ENCODE results near the gene DPH1. TPM values are rescaled to one million over a fixed set of nuclear protein-coding genes. Genes with fewer than 3 reads are reported as not detected.

DPH1 gene
- total RNA-seq, 4 donors from 2014 or later: 41.6 to 61.1 (median 49.3) TPM

DNA sequence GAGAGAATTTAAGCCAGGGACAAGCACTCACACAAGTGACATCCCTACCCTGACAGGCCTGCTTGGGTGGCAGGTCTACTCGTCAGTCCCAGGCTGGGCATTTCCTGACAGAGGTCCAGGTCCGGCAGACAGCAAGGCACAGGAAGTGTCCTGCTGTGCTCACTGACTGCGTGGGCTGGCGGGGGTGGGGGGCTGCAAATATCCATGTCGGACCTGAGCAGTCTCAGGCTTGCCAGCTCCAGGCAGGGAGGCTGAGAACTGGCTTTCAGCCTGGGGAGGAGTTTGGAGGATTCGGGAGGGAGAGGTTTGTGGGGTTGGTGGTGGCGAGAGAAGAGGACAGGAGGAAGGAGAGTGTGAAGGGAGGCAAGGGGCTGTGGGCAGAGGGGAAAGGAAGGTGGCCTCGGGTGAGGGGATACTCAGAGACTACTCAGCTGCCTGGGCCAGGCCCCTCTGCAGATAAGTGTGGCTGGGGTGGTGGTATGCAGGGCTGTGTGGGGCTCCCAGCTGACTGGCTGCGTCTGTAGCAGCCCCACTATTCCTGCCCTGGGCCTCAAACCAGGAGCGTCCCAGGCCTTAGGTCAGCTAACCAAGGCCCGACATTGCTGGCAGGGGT lies 32.7 kb downstream of the DPH1 start:
- peaks cover 11 to 83% of the 10 kb centered on the region in 2 donors for H3K4me1 ChIP-seq
- H3K9me3 ChIP-seq: no peaks in the 10 kb centered on the region
- intact Hi-C loops (cut with DNase I): no loop called here
- TF ChIP-seq, protein P1, sequence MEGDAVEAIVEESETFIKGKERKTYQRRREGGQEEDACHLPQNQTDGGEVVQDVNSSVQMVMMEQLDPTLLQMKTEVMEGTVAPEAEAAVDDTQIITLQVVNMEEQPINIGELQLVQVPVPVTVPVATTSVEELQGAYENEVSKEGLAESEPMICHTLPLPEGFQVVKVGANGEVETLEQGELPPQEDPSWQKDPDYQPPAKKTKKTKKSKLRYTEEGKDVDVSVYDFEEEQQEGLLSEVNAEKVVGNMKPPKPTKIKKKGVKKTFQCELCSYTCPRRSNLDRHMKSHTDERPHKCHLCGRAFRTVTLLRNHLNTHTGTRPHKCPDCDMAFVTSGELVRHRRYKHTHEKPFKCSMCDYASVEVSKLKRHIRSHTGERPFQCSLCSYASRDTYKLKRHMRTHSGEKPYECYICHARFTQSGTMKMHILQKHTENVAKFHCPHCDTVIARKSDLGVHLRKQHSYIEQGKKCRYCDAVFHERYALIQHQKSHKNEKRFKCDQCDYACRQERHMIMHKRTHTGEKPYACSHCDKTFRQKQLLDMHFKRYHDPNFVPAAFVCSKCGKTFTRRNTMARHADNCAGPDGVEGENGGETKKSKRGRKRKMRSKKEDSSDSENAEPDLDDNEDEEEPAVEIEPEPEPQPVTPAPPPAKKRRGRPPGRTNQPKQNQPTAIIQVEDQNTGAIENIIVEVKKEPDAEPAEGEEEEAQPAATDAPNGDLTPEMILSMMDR (IDR thresholded peaks at IDR 0.05): no peak
- no peak for TF ChIP-seq POLR2A (IDR thresholded peaks at IDR 0.05)
- H3K36me3 ChIP-seq: peaks cover 25 to 32% of the 10 kb centered on the region in 2 donors
- 58 to 68% methylated on average over 11 of the region's 11 CpGs for WGBS, 2 donors
- H3K4me3 ChIP-seq (replicated peaks in 1 of 3): no peak overlapping the region
- peaks cover 5% of the 10 kb centered on the region for H3K27me3 ChIP-seq
- DNase-seq: no peak
- H3K27ac ChIP-seq: peak overlapping the region; percentile 49 to 61 (median 53)

DNA sequence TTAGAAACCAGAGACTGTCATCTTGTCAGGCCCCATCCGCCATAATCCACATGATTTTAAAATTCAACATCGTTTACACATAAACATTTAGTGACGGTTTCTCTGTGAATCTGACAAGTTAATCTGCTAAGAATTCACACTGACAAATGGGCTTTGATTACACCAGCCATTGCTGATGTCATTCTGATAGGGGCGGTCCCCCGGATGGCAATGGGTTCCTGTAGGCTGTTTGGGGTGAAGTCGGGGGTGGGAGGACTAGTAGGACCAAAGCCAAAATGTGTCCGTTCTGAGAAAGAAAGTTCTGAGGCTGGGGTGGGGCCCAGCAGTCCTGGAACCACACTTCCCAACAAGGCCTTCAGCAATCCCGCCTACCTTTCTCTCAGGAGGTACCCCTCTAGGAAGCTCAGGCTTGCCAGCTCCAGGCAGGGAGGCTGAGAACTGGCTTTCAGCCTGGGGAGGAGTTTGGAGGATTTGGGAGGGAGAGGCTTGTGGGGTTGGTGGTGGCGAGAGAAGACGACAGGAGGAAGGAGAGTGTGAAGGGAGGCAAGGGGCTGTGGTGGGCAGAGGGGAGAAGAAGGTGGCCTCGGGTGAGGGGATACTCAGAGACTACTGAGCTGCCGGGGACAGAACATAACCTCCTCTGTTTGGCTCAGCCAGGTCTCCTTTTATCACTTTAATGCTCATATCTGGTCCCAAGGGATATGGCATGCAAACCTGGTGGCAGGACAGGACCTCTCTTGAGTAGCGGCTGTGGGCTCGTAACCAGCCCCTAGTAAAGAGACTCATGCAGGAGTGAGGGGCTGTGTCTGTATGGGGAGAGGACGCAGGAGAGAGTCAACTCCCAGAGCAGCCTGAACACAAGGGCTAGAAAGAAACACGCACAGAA lies 33.6 kb downstream of the DPH1 start:
- H3K4me3 ChIP-seq (replicated peaks in 1 of 3): no peak overlapping the region
- no peak for DNase-seq
- peaks cover 10 to 83% of the 10 kb centered on the region in 2 donors for H3K4me1 ChIP-seq
- TF ChIP-seq POLR2A (IDR thresholded peaks at IDR 0.05): no peak
- TF ChIP-seq, protein P1 (IDR thresholded peaks at IDR 0.05): no peak
- peaks cover 25 to 28% of the 10 kb centered on the region in 2 donors for H3K36me3 ChIP-seq
- H3K27ac ChIP-seq: peak overlapping the region; percentile 49 to 61 (median 53)
- no peaks in the 10 kb centered on the region for H3K27me3 ChIP-seq
- intact Hi-C loops (cut with DNase I): no loop called here
- no peaks in the 10 kb centered on the region for H3K9me3 ChIP-seq
- 78 to 79% methylated on average over 16 of the region's 16 CpGs for WGBS, 2 donors

DNA sequence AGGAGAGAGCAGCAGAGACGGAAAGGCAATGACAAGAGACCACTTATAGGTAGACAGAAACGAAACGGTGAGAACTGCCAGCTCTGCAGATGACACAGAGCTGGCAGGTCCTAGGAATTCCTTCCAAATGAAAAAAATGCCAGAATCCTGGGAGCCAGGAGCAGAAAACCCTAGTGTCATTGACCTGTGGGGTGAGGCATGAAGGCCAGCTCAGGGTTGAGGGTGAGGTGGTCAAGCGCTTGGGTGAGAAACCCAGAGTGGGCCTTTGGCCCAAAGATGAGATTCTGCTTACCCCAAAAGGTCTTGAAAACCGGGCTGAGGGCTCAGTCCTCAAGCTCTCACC lies 34.2 kb downstream of the DPH1 start:
- intact Hi-C loops (cut with DNase I): no loop called here
- 67 to 72% methylated on average over 5 of the region's 5 CpGs for WGBS, 2 donors
- DNase-seq: no peak
- Histone ChIP-seq H3K4me3 (replicated peaks in 1 of 3) (no peak overlapping the region), H3K27me3 (no peaks in the 10 kb centered on the region), H3K27ac (peak overlapping the region; percentile 49 to 61 (median 53)), H3K36me3 (peaks cover 25 to 26% of the 10 kb centered on the region in 2 donors), H3K9me3 (no peaks in the 10 kb centered on the region), H3K4me1 (peaks cover 6 to 83% of the 10 kb centered on the region in 2 donors)
- no peak for TF ChIP-seq POLR2A (IDR thresholded peaks at IDR 0.05)
- TF ChIP-seq, protein P1 (IDR thresholded peaks at IDR 0.05): no peak

DNA sequence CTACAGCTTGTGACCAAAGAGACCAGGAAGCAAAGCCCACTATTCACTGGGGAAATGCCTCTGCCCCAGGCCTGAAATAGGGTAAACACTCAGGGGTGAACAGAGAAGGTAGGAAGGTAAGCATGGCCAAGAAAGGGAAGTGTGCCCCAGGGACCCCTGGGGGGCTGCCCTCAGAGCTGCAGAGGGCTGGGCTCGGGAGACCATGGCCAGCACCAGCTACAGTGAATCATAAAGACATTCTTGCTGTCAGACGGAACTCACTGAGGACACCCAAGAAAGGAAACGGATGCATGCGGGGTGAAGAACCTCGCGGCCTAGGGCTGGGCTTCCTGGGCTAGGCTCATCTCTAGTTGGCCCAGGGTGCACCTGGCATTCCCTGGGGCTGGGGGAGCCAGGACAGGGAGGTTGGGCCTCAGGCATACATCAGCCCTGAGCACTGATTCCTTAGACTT lies 34.6 kb downstream of the DPH1 start:
- Histone ChIP-seq H3K9me3 (no peaks in the 10 kb centered on the region), H3K4me3 (replicated peaks in 1 of 3) (no peak overlapping the region), H3K27me3 (no peaks in the 10 kb centered on the region), H3K4me1 (peaks cover 6 to 81% of the 10 kb centered on the region in 2 donors), H3K27ac (peak overlapping the region; percentile 49 to 61 (median 53)), H3K36me3 (peaks cover 25 to 26% of the 10 kb centered on the region in 2 donors)
- WGBS, 2 donors: 76 to 91% methylated on average over 4 to 6 of the region's 6 CpGs
- no peak for TF ChIP-seq POLR2A (IDR thresholded peaks at IDR 0.05)
- TF ChIP-seq, protein P1 (IDR thresholded peaks at IDR 0.05): no peak
- intact Hi-C loops (cut with DNase I): no loop called here
- DNase-seq: no peak

Measured in thyroid gland (tissue), 4 donors.